Bronchial epithelial cell (primary cell): ENCODE results near the gene PEX19. TPM values are rescaled to one million over a fixed set of nuclear protein-coding genes. Genes with fewer than 3 reads are reported as not detected.

Experiments used
- DNase-seq: peaks from one replicate; pipeline ENCODE4 v3.0.0-alpha.2; 2010; ENCODE audit warnings: low read depth
- FAIRE-seq: peaks from 2 replicates; lab custom pipeline; 2011; peaks lifted over from hg19 to GRCh38; lab: Jason Lieb, UNC
- H3K27me3 ChIP-seq: 2 replicates; pipeline ENCODE4 v1.5.1; 2011; ENCODE audit warnings: low read length; ENCODE audit not compliant: control insufficient read depth, insufficient read depth
- H3K36me3 ChIP-seq: 2 replicates; pipeline ENCODE4 v1.5.1; 2011; ENCODE audit warnings: low read length; ENCODE audit not compliant: control insufficient read depth, insufficient read depth
- H3K4me3 ChIP-seq: 2 replicates; pipeline ENCODE4 v1.5.1; 2011; ENCODE audit warnings: mild to moderate bottlenecking, low read depth, low read length, control low read depth
- CTCF ChIP-seq: IDR thresholded peaks from 2 replicates; pipeline ENCODE4 v1.5.1; 2011; ENCODE audit warnings: mild to moderate bottlenecking, moderate library complexity, low read length, control low read depth, inconsistent platforms; ENCODE audit not compliant: insufficient read depth, severe bottlenecking
- total RNA-seq: library from RNA; depleted of rRNA; stranded (reverse); fragments of >200 nt; gene quantifications from 2 replicates; pipeline ENCODE4 v1.2.1, GENCODE V29; 2014

Gene PEX19
- total RNA-seq, 1 donor from 2014 or later: 32.4 TPM

GRCh38 chr1:160227034-160227433 is 57.9 kb downstream of the PEX19 start:
- H3K27me3 ChIP-seq: no peaks in the 10 kb centered on the region
- DNase-seq: no peak
- peaks cover 14% of the 10 kb centered on the region for H3K36me3 ChIP-seq
- FAIRE-seq: no peak
- TF ChIP-seq CTCF: no peak
- no peak overlapping the region for H3K4me3 ChIP-seq

Other genes with a start within 250 kb of the PEX19 start
- gene KCNJ10, start 215.0 kb downstream of the PEX19 start, total RNA-seq: not detected in 2 replicates
- under 0.01 and 0.13 TPM in 2 replicates for gene KCNJ9, start 203.6 kb downstream of the PEX19 start, total RNA-seq
- 42.6 and 57.0 TPM in 2 replicates for gene IGSF8, start 186.5 kb downstream of the PEX19 start, total RNA-seq
- not detected in 2 replicates for gene ATP1A2, start 169.4 kb downstream of the PEX19 start, total RNA-seq
- not detected in 2 replicates for gene ATP1A4, start 133.5 kb downstream of the PEX19 start, total RNA-seq
- not detected in 2 replicates for gene CASQ1, start 94.6 kb downstream of the PEX19 start, total RNA-seq
- 38.3 and 44.5 TPM in 2 replicates for gene PEA15, start 79.7 kb downstream of the PEX19 start, total RNA-seq
- gene DCAF8, start 22.6 kb downstream of the PEX19 start, total RNA-seq: 57.4 and 76.0 TPM in 2 replicates
- 134 and 136 TPM in 2 replicates for gene COPA, start 58.1 kb upstream of the PEX19 start, total RNA-seq
- gene NCSTN, start 58.2 kb upstream of the PEX19 start, total RNA-seq: 27.9 and 36.7 TPM in 2 replicates
- gene NHLH1, start 81.9 kb upstream of the PEX19 start, total RNA-seq: not detected in 2 replicates
- 1.6 and 2.3 TPM in 2 replicates for gene VANGL2, start 115.4 kb upstream of the PEX19 start, total RNA-seq
- gene SLAMF6, start 238.1 kb upstream of the PEX19 start, total RNA-seq: not detected in 2 replicates